Measurements from ENCODE around the gene WNT6. TPM values are rescaled to one million over a fixed set of nuclear protein-coding genes. Genes with fewer than 3 reads are reported as not detected.

WNT6 gene
- total RNA-seq, 1 donor from 2014 or later = not detected

DNA sequence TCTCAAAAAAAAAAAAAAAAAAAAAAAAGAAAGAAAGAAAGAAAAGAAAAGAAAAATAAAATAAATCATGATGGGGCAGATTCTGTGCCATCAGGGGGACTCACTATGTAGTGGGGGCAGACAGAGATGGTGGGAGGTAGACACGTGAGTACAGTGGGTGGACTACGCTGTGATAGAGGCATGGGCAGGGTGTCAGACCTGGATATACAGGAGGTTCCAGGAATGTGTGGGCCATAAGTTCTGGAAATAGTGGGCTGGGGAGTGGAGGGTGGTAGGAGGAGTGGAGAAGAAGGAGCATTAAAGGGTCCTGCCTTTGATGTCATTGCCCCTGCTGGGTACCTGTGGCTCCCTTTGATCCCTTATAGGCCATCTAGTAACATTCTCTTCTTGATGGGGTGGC, 8.8 kb upstream of the WNT6 start:
- peaks cover 47% of the 10 kb centered on the region for H3K27me3 ChIP-seq
- no peaks in the 10 kb centered on the region for H3K36me3 ChIP-seq
- TF ChIP-seq, protein P1, sequence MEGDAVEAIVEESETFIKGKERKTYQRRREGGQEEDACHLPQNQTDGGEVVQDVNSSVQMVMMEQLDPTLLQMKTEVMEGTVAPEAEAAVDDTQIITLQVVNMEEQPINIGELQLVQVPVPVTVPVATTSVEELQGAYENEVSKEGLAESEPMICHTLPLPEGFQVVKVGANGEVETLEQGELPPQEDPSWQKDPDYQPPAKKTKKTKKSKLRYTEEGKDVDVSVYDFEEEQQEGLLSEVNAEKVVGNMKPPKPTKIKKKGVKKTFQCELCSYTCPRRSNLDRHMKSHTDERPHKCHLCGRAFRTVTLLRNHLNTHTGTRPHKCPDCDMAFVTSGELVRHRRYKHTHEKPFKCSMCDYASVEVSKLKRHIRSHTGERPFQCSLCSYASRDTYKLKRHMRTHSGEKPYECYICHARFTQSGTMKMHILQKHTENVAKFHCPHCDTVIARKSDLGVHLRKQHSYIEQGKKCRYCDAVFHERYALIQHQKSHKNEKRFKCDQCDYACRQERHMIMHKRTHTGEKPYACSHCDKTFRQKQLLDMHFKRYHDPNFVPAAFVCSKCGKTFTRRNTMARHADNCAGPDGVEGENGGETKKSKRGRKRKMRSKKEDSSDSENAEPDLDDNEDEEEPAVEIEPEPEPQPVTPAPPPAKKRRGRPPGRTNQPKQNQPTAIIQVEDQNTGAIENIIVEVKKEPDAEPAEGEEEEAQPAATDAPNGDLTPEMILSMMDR (IDR thresholded peaks at IDR 0.05) = no peak
- ATAC-seq (no peak), DNase-seq (no peak)
- no peak overlapping the region for H3K27ac ChIP-seq
- intact Hi-C loops (cut with DNase I) = no loop called here
- H3K4me3 ChIP-seq = no peak overlapping the region
- no peaks in the 10 kb centered on the region for H3K4me1 ChIP-seq
- no peaks in the 10 kb centered on the region for H3K9me3 ChIP-seq

DNA sequence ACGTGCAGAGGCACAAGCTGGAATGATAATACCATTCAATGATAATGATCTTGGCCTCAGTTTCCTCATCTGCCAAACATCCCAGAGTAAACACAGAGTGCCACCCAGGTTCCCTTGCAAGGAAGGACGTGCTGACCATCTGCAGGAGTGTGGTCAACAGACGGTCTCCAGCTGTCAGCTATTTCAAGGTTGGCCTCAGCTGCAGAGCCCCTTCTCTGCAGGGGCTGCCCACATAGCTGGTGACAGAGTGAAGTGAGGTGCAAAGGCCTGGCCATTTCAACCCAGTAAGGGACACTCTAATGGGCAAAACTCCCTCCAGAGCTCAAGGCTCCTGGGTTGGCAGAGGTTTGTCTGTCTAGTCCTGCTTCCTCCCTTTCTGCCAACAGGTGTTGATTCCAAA, 8.3 kb upstream of the WNT6 start:
- ATAC-seq (no peak), DNase-seq (no peak)
- Histone ChIP-seq H3K27me3 (peaks cover 51% of the 10 kb centered on the region), H3K27ac (no peak overlapping the region), H3K4me3 (no peak overlapping the region), H3K36me3 (no peaks in the 10 kb centered on the region), H3K4me1 (no peaks in the 10 kb centered on the region), H3K9me3 (no peaks in the 10 kb centered on the region)
- intact Hi-C loops (cut with DNase I) = no loop called here
- TF ChIP-seq, protein P1 (IDR thresholded peaks at IDR 0.05) = no peak

DNA sequence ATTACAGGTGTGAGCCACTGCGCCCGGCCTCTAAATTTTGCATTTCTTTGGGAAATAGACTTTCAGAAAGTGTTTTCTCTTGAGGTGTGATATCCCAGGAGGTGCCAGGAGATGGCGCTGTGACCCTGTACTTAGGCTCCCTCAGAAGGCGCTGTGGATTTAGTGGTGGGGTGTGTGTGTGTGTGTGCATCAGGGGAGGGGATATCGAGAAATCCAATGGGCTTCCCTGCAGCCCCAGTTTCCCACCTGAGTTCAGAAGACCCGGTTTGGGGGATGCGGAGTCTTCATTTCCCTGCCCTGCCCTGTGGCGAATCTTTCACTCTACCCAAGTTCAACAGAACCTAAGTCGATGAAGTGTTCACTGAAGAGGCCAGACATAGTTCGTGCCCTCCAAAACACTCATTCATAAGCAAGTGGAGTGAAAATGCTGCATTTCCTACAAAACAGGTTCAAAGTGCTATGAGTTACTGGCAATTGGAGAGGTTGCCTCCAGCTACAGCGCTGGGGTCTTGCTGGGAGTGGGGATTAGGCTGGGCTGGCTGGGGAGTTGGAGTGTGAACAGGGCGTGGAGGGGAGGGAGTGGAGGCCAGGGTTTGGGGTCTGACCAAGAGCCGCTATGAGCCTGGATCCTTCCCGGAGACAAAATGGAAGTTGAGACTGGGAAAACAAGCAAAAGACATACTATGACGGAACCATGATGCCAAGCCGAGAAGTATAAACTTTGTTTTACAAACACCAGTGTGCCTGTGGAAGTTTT, 6.5 kb upstream of the WNT6 start:
- Histone ChIP-seq H3K9me3 (no peaks in the 10 kb centered on the region), H3K4me3 (no peak overlapping the region), H3K27me3 (peaks cover 58% of the 10 kb centered on the region), H3K4me1 (no peaks in the 10 kb centered on the region), H3K27ac (no peak overlapping the region), H3K36me3 (no peaks in the 10 kb centered on the region)
- TF ChIP-seq, protein P1 (IDR thresholded peaks at IDR 0.05) = peak; percentile 69
- intact Hi-C loops (cut with DNase I) = no loop called here
- DNase-seq = peak; percentile 68
- peak; percentile 83 for ATAC-seq

DNA sequence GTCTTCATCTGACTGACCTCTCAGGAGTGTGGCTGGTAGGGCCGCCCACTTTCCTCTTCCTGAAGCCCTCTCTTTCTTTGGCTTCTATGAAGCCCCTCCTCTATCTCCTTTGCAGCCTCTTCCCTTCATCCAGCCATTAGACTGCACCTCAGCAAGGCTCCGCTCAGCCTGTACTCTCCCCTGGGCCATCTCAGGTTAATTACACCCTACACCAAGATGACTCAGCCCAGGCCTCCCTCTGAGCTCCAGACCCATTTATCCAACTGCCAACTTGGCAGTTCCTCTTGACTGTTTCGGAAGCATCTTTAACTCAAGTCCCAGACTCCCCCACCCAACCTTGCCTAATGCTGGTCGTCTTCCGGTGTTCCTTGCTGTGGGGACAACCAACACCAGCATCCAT, 5.8 kb upstream of the WNT6 start:
- peaks cover 59% of the 10 kb centered on the region for H3K27me3 ChIP-seq
- intact Hi-C loops (cut with DNase I) = no loop called here

DNA sequence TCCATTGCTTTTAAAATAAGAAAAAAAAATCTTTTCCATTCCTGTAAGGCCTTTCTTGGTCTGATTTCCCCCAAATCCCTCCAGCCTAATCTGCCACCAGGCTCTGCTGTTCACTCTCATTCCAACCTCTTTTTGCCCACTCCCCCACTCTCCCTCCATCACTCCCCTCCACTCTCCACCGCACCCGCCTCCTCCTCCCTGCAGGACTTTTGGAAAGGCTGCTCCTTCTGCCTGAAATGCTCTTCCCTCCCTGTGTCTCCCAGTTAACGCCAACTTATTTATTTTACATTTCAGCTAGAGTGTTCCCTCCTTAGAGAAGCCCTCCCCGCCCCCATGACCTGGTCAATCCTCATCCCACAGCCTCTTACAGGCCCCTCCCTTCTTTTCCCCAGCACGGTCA, 4.7 kb upstream of the WNT6 start:
- intact Hi-C loops (cut with DNase I) = no loop called here
- TF ChIP-seq, protein P1 (IDR thresholded peaks at IDR 0.05) = no peak
- peaks cover 64% of the 10 kb centered on the region for H3K27me3 ChIP-seq

More for the DNA sequence above, 5.8 kb upstream of the WNT6 start:
- TF ChIP-seq, protein P1 (IDR thresholded peaks at IDR 0.05) = no peak
- Histone ChIP-seq H3K4me1 (no peaks in the 10 kb centered on the region), H3K4me3 (no peak overlapping the region), H3K36me3 (no peaks in the 10 kb centered on the region), H3K27ac (no peak overlapping the region), H3K9me3 (no peaks in the 10 kb centered on the region)
- ATAC-seq = no peak
- DNase-seq = no peak

More for the DNA sequence above, 4.7 kb upstream of the WNT6 start:
- DNase-seq (peak; percentile 12), ATAC-seq (no peak)
- Histone ChIP-seq H3K36me3 (no peaks in the 10 kb centered on the region), H3K4me3 (no peak overlapping the region), H3K4me1 (peaks cover under 1% of the 10 kb centered on the region), H3K9me3 (no peaks in the 10 kb centered on the region), H3K27ac (no peak overlapping the region)

All from upper lobe of right lung (tissue), 1 donor.